SH-SY5Y (cell line): ENCODE results near the gene SPATS2L.

Experiments used
- GATA2 ChIP-seq: IDR thresholded peaks from 2 replicates; pipeline ENCODE4 v1.6.1; 2011; ENCODE audit warnings: mild to moderate bottlenecking, low read depth, low read length
- GATA3 ChIP-seq: IDR thresholded peaks from 2 replicates; pipeline ENCODE4 v1.6.1; 2011; ENCODE audit warnings: low read depth, mild to moderate bottlenecking, low read length, moderate library complexity

DNA sequence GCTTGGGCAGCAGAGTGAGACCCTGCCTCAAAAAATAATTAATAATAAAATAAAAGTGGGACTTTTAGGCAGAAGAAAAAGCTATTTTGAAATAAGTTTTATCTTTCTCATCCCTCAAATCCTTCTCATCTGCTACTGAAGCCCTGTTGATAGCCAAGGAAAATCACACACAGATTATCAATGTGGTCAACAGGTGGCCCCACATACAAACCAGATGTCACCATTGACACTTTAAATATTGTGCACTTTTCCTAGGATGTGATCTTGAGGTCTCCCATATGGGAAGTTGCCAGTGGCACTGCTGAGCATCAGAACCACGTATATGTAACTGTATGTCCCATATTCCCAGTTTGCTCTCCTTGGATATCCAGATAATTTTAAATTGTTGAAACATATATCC lies 138.8 kb downstream of the SPATS2L start:
- no peak for TF ChIP-seq GATA2
- TF ChIP-seq GATA3: no peak
